GM12891 (cell line): ENCODE results near the gene IRGC.

Experiments used
- PAX5 ChIP-seq: IDR thresholded peaks from 2 replicates; pipeline ENCODE4 v1.6.1; 2011; ENCODE audit warnings: low read length, moderate library complexity, mild to moderate bottlenecking; ENCODE audit not compliant: insufficient read depth, severe bottlenecking
- POLR2A ChIP-seq: IDR thresholded peaks from 2 replicates; pipeline ENCODE4 v1.6.1; 2011; ENCODE audit warnings: low read depth, low read length, control low read depth
- POLR2AphosphoS5 ChIP-seq: IDR thresholded peaks from 2 replicates; pipeline ENCODE4 v1.6.1; 2011; ENCODE audit warnings: low read depth, low read length, control low read depth
- SPI1 ChIP-seq: IDR thresholded peaks from 2 replicates; pipeline ENCODE4 v1.6.1; 2011; ENCODE audit warnings: low read depth, low read length, control low read depth
- TAF1 ChIP-seq: IDR thresholded peaks from 2 replicates; pipeline ENCODE4 v1.6.1; 2011; ENCODE audit warnings: low read depth, low read length, control low read depth

GRCh38 chr19:43668406-43669109, 47.3 kb upstream of the IRGC start:
- TF ChIP-seq POLR2A = no peak
- TF ChIP-seq SPI1 = no peak
- no peak for TF ChIP-seq POLR2AphosphoS5
- TF ChIP-seq TAF1 = no peak
- TF ChIP-seq PAX5 = no peak
